Hematopoietic multipotent progenitor cell treated with erythropoietin and hydrocortisone succinate and interleukin-3 and kit ligand, for 4 days (in vitro differentiated cells): ENCODE measurements around the gene ATP1B1.
"Not testable (repeated sequence)": the region's sequence is repeated elsewhere in the genome, so short reads cannot be mapped to it uniquely, and the experiment has no call there.

ENCODE experiments used
- DNase-seq: peaks from one replicate; pipeline ENCODE4 v3.0.0-alpha.2; 2015

Gene ATP1B1

DNA sequence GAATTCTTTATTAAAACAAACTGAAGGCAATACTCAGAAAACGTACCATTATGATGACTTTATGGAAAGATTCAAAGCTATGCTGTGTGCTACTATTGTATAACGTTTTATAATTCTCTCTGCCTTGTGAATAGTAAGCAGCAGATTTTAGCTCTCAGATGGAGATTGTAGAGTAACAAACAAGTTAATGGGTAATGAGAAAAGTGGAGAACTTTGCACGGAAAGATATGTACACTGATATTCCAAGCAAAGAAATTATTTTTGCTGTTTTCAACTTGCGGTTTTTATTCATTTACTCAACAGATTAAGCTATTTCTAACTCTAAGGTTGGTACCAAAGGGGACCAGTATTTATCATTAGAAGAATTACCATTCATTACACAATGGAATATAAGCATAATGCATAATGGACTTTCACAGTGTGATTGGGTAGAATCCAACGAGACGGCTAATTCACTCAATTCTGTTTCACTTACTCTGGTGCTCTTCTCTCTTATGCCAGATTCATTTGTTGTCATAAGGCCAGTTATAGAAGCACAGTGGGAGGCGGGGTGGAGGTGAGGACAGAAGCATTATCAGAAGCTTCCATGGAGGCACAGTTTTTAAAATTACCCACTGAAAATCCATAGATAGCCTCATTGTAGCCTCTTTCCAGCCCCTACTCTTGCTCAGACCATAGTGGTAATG lies 38.6 kb downstream of the ATP1B1 start:
- DNase-seq = no peak

DNA sequence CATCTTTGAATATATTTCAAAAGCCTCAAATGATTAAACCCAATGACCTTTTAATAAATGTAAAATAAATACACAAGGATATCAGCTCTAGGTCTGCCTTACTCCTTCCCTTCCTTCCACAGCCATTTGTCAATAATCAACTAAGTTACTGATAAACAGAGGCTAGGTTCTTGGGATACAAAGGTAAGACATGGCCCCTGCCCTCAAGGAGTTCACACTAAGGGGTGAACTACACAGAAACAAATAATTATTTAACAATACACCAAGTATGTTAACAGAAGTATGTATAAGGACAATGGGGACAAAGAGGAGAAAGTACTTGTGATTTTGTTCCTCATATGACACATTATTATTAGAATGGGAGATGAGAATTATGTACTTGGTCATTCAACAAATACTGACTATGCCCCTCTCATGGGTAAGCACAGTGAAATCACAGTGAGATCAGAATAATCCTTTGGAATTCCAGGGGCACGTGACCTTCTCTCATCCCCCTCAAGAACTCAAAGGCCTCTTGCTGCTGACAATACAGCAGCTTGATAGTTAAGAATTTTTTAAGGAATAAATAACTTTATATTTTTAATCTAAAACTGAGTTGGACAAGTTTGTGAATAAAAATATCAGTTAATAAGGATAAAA lies 40.2 kb downstream of the ATP1B1 start:
- no peak for DNase-seq

DNA sequence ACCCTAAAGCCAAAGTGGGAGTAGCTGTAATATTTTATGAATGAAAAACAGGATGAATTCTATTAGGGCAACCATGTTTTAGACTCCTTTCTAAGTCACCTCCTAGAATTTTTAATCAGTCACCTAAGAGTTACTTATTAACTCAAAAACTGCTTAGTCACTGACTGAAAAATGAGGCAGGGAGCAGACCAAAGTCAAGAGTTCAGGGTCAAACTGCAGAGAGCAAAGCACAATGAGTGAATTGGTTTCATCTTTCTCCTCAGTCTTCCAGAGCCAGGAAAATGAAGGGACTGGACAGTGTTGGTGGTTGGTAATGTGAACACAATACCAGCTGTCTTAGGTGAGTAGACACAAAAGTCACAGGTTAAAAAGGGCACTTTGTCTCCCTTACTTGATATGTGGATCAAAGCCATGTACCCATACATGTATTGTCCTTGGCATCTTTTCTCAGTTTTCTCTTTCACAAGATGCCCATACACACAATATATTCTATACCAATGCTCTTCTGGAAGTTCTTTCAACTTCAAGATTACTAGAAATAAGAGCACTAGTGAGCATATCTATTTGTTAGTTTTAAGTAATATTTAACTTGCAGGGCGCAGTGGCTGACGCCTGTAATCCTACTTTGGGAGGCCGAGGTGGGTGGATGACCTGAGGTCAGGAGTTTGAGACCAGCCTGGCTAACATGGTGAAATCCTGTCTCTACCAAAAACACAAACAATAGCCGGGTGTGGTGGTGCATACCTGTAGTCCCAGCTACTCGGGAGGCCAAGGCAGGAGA lies 42.2 kb downstream of the ATP1B1 start:
- peak; percentile 14 for DNase-seq

DNA sequence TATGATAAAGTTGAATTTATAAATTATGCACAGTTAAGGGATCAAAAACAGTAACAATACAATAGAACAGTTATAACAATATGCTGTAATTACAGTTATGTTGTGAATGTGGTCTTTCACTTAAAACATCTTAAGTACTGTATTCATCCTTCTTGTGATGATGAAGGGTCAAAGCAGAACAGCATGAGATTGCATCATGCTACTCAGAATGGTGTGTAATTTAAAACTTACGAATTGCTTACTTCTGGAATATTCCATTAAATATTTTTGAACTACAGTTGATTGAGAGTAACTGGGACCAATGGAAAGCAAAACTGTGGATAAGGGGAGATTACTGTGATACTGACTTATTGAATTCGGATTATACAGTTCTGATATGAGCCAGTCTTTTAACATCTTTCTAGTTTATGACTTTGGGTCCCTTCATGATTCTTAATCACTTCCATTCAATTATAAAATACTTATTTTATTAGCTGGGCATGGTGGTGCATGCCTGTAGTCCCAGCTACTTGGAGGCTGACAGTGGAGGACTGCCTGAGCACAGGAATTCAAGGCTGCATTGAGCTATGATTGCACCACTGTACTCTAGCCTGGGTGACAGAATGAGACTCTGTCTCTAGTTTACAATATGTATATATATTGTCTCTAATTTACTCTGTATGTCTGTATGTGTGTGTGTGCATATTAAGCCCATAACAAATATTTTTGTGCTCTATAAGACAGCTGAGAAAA lies 43.2 kb downstream of the ATP1B1 start:
- no peak for DNase-seq

DNA sequence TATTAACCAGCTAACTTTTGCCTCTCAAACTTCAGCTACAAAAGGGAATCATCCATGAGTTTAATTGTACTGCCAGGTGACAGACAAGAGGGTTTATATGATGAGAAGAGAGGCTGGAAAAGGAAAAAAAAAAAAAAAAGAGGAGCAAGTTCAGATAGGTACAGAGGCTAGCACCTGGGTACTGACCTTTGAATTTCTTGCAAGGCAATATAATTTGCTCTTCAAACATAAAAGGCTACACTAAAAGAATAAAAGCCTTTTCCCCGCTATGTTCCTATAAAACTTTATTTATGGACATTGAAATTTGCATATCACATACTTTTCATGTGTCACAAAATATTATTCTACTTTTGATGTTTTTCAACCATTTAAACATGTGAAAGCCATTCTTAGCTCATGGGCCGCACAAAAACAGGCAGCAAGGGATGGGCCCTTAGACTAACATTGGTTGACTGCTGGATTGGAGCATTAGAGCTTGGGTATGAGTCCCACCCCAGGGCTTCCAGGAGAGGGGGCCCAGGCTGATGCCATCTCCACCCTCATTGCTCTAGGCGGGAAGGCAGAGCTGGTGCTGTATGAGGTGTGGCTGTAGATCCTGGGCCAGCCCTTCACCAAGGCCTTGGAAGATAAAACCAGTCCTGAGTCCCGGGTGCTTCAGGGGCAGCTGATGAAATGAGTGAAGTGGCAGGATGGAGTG lies 44.3 kb downstream of the ATP1B1 start:
- no peak for DNase-seq

DNA sequence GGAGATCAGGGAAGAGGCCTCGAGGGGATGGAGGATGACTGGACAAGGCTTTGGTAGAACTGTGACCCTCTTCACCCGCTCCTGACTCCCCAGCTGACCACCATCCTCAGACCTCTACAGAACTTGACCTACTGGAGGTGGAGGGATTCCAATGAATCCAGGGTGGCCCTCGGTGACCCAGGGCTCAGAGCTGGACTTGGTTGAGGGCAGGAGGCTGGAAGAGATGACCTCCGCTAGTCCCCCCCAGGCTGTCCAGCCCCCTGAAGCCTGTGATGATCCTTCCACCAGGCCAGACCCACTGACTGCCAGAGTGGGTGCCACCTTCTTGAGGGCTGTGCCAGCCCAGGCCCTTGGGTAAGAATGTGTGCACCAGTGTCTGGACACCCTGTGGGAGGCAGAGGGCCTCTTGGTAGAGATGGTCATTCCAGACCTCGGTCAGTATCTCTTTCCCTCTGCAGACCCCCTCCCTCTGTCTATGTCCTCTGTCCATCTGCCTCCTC lies 44.9 kb downstream of the ATP1B1 start:
- DNase-seq = no peak

DNA sequence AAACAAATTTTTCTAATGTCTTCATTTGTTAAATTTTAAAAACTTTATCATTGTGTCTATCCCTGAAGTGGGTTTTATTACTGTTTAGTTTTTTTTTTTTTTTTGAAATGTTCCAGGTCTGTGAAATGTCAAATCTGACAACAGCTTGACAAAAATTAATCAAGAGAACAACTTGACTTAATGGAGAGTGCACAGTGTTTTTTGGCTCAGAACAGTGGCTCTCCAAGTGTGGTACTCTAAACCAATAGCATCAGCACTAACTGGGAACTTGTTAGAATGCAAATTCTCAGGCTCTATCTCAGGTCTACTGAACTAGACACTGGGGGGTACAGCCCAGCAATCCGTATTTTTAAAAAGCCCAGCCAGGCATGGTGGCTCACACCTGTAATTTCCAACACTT lies 49.2 kb downstream of the ATP1B1 start:
- no peak for DNase-seq

DNA sequence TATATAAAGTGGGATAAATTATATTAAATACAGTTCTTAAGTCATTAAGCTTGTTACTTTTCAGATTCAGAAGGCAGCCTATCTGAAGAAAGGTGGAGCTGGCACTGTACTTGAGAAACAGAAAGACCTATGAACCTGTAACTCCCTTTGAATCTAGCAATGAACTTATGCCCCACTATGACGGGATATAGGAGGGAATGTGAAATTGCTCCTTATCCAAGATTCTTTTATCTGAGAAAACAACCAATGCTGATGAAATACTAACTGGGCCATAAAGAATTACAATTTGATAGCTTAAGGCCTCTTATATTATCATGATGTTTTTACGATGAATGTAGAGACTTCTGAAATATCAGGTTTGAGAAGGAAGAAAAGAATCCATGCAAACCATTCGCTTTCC lies 50.1 kb downstream of the ATP1B1 start:
- DNase-seq = no peak

DNA sequence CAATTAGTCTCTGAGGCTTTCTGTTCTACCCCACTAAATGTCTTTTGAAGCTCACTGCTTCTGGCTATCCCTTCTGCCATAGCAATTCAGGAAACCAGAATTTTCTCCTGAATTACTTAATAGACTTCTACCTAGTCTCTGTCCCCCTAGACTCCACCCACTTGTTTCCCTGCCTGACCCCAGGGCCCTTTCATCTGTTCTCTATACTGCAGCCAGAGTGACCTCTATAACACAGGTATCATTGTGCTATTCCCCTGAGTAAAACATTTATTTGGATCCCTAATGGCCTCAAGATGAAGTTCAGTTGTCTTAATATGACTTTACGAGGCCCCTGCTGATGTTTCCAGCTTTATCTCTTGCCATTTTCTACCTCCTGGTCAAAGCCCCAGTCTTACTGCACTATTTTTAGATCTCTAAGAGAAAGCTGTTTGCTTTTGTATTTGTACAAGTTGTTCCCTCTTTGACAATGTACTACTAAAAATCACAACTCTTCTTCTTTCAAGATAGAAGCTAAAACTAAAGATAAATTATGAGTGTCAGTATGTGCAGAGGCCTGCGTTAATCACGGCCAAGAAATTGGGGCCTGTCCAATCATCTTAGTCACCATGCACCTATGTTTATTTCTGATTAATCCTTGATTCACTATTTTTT lies 54.5 kb downstream of the ATP1B1 start:
- DNase-seq = no peak

DNA sequence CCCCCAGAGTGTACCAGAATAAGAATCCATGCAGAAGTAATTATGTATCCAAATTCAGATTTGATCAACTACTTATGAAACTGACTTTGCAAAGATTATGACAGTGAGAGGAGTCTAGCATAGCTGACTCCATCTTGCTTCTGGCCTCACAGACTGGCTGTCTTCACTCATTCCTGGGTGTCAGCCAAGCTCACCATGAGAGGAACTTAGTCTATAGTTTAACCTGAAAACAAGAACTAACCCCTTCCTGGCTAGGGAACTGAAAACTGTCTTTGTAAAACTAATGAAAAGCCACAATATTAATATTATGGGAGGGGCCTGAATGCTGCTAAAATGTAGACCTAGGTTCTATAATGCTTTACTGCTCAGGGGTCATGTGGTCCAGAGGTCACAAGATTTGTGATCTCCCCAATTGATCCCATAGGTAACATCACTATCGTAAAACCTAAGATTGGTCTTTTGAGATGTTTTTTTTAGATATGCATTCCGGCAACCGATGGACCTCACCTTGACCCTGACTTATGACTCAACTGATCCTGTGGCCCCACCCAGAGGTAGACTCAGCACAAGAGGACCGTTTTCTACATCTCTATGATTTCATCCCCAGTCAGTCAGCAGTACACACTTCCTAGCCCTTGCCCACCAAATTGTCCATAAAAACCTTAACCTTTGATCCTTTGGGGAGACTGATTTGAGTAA lies 55.2 kb downstream of the ATP1B1 start:
- DNase-seq = peak; percentile 14

DNA sequence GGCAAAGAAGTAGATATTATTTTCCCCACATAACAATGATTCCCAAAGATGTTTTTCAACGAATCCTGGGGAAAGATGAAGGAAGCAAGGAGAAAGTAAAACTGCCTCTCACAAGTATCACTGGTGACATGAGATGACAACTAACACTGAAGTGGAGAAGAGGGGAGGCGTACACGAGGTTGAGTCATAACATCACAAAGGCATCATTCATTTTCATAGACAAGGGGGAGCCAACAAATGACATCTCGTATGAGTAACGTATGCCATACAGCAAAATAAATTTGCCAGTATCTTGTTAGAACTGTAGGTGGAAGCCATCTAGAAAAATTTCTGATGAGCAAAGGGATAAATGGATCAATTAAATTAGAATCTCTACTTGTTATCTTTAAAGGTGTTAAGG lies 56.6 kb downstream of the ATP1B1 start:
- no peak for DNase-seq

DNA sequence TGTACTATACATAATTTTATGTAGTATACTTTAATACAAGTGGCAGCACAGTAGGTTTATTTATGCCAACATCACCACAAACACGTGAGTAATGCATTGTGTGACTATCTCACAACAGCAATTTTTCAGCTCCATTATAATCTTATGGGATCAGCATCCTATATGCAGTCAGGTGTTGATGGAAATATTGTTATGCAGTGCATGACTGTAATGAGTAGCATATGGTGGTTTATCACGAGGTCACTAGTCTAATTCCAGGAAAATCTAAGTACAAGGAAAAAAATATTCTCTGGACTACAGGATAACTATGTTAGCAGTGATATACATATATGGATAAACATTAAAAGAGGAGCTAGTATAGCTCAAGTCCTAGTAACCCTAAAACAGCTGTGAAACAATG lies 69.0 kb downstream of the ATP1B1 start:
- no peak for DNase-seq

DNA sequence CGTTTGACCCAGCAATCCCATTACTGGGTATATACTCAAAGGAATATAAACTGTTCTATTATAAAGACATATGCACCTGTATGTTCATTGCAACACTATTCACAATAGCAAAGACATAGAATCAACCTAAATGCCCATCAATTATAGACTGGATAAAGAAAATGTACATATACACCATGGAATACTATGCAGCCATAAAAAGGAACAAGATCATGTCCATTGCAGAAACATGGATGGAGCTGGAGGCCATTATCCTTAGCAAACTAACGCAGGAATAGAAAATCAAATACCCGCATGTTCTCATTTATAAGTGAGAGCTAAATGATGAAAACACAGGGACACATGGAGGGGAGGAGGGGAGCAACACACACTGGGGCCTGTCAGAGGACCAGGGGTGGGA lies 72.9 kb downstream of the ATP1B1 start:
- DNase-seq = not testable (repeated sequence)

DNA sequence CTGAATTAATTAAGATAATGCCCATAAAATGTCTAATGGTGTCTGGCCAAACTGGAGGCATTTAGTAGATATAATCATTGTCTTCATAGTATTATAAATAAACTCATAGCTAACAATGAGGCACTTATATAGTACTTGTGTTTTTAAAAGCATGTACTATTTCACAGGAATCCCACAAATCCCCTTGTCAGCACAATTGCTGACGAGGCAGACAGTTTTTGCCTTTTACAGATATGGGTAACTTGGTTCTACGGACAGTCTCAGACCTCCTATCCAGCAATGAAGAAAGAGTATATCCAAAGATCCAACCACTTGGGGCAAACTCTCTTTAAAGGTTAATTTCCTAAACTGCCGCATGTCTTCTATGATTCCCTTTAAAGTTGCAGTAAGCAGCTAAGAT lies 73.7 kb downstream of the ATP1B1 start:
- DNase-seq = no peak
